KMS-11 (cell line): Measurements from ENCODE around the gene ACSM6.

ENCODE experiments used
- H2AFZ ChIP-seq: fragments of 200-600 bp; sonication (generic); 2 replicates; pipeline ENCODE4 v1.6.1; 2016; ENCODE audit warnings: antibody characterized with exemption, mixed run types, low read depth
- H3K27ac ChIP-seq: fragments of 200-600 bp; sonication (generic); 2 replicates; pipeline ENCODE4 v1.6.1; 2016; ENCODE audit warnings: mild to moderate bottlenecking, mixed run types
- H3K27me3 ChIP-seq: fragments of 200-600 bp; sonication (generic); 2 replicates; pipeline ENCODE4 v1.6.1; 2017; ENCODE audit warnings: mild to moderate bottlenecking, low read depth, mixed run types, moderate library complexity; ENCODE audit not compliant: insufficient read depth
- H3K36me3 ChIP-seq: fragments of 200-600 bp; sonication (generic); 2 replicates; pipeline ENCODE4 v1.6.1; 2017; ENCODE audit warnings: mild to moderate bottlenecking, mixed run types; ENCODE audit not compliant: insufficient read depth
- H3K4me1 ChIP-seq: fragments of 200-600 bp; sonication (generic); 2 replicates; pipeline ENCODE4 v1.6.1; 2016; ENCODE audit warnings: mild to moderate bottlenecking, low read depth, mixed run types; ENCODE audit not compliant: poor library complexity, severe bottlenecking
- H3K4me2 ChIP-seq: fragments of 200-600 bp; sonication (generic); 2 replicates; pipeline ENCODE4 v1.7.0; 2016; ENCODE audit warnings: mild to moderate bottlenecking, mixed run types
- H3K4me3 ChIP-seq: fragments of 200-600 bp; sonication (generic); IDR thresholded peaks from 2 replicates; pipeline ENCODE4 v1.6.1; 2017; ENCODE audit warnings: low read depth, low read length, mixed read lengths; ENCODE audit not compliant: insufficient read depth
- H3K79me2 ChIP-seq: fragments of 200-600 bp; sonication (generic); 2 replicates; pipeline ENCODE4 v1.6.1; 2016; ENCODE audit warnings: low read depth, mixed run types; ENCODE audit not compliant: insufficient read depth
- H3K9ac ChIP-seq: fragments of 200-600 bp; sonication (generic); 2 replicates; pipeline ENCODE4 v1.6.1; 2016; ENCODE audit warnings: mild to moderate bottlenecking, mixed run types
- H4K20me1 ChIP-seq: fragments of 200-600 bp; sonication (generic); 2 replicates; pipeline ENCODE4 v1.6.1; 2016; ENCODE audit warnings: mild to moderate bottlenecking, mixed run types; ENCODE audit not compliant: insufficient read depth
- CTCF ChIP-seq: fragments of 200-600 bp; sonication (generic); conservative IDR thresholded peaks from 2 replicates; pipeline ENCODE4 v1.6.1; 2017; ENCODE audit warnings: low read depth, mild to moderate bottlenecking, antibody characterized with exemption, low read length, moderate library complexity, mixed read lengths

The ACSM6 gene

GRCh38 chr10:95240811-95241210 is 46.8 kb downstream of the ACSM6 start:
- no peak overlapping the region for H2AFZ ChIP-seq
- 0 out of 2 replicates have a peak, but pooled peaks cover 2% of the 10 kb centered on the region for H4K20me1 ChIP-seq
- peak overlapping the region; percentile 56; the same call in 1 of the 2 replicates for H3K4me2 ChIP-seq
- H3K4me3 ChIP-seq: no peak overlapping the region
- TF ChIP-seq CTCF: no peak
- no peaks in the 10 kb centered on the region for H3K27me3 ChIP-seq
- no peaks in the 10 kb centered on the region for H3K79me2 ChIP-seq
- peaks cover 69% of the 10 kb centered on the region for H3K4me1 ChIP-seq
- no peak overlapping the region for H3K9ac ChIP-seq
- H3K36me3 ChIP-seq: no peaks in the 10 kb centered on the region
- H3K27ac ChIP-seq: no peak overlapping the region

- no peak for TF ChIP-seq CTCF
- no peaks in the 10 kb centered on the region for H3K79me2 ChIP-seq
Observed at GRCh38 chr10:95241533-95241932, 47.5 kb downstream of the ACSM6 start.

GRCh38 chr10:95242581-95243317 is 48.7 kb downstream of the ACSM6 start:
- H3K27ac ChIP-seq: no peak overlapping the region

More at GRCh38 chr10:95241533-95241932, 47.5 kb downstream of the ACSM6 start:
- Histone ChIP-seq H3K9ac (no peak overlapping the region), H3K4me3 (no peak overlapping the region), H3K4me2 (peak overlapping the region; percentile 56; the same call in 1 of the 2 replicates), H2AFZ (no peak overlapping the region), H3K4me1 (peaks cover 69% of the 10 kb centered on the region), H3K27me3 (no peaks in the 10 kb centered on the region), H3K36me3 (no peaks in the 10 kb centered on the region), H3K27ac (peak overlapping the region; percentile 8; the same call in 1 of the 2 replicates), H4K20me1 (0 out of 2 replicates have a peak, but pooled peaks cover 2% of the 10 kb centered on the region)

GRCh38 chr10:95243318-95243617 is 49.2 kb downstream of the ACSM6 start:
- 0 out of 2 replicates have a peak, but pooled peaks cover 2% of the 10 kb centered on the region for H4K20me1 ChIP-seq
- H3K4me1 ChIP-seq: peaks cover 82% of the 10 kb centered on the region
- no peaks in the 10 kb centered on the region for H3K27me3 ChIP-seq
- peak overlapping the region; percentile 11; the same call in 1 of the 2 replicates for H3K4me2 ChIP-seq
- TF ChIP-seq CTCF: 0 out of 2 replicates have a peak, but pooled peaks have one; percentile 18
- H3K9ac ChIP-seq: no peak overlapping the region
- H3K27ac ChIP-seq: no peak overlapping the region
- H3K79me2 ChIP-seq: no peaks in the 10 kb centered on the region
- no peak overlapping the region for H2AFZ ChIP-seq
- H3K36me3 ChIP-seq: no peaks in the 10 kb centered on the region
- no peak overlapping the region for H3K4me3 ChIP-seq

More at GRCh38 chr10:95242581-95243317, 48.7 kb downstream of the ACSM6 start:
- Histone ChIP-seq H3K4me3 (no peak overlapping the region), H4K20me1 (0 out of 2 replicates have a peak, but pooled peaks cover 2% of the 10 kb centered on the region), H3K36me3 (no peaks in the 10 kb centered on the region), H3K79me2 (no peaks in the 10 kb centered on the region), H3K27me3 (no peaks in the 10 kb centered on the region), H3K4me1 (peaks cover 77% of the 10 kb centered on the region), H3K9ac (no peak overlapping the region), H3K4me2 (peak overlapping the region; percentile 11; the same call in 1 of the 2 replicates), H2AFZ (no peak overlapping the region)
- peak; percentile 77 for TF ChIP-seq CTCF
